Non-pigmented ciliary epithelial cell (primary cell): ENCODE measurements around the gene RIOK2.
"Not testable (repeated sequence)": the region's sequence is repeated elsewhere in the genome, so short reads cannot be mapped to it uniquely, and the experiment has no call there.

Source experiments
- DNase-seq: peaks from one replicate; pipeline ENCODE4 v3.0.0-alpha.2; 2010; ENCODE audit warnings: low read depth

The RIOK2 gene

GRCh38 chr5:97167435-97167834, 15.6 kb downstream of the RIOK2 start:
- DNase-seq: no peak

GRCh38 chr5:97165726-97166125, 17.3 kb downstream of the RIOK2 start:
- DNase-seq: no peak

- DNase-seq: no peak
These were observed 18.2 kb downstream of the RIOK2 start for GRCh38 chr5:97164846-97165245.

GRCh38 chr5:97163790-97164285, 19.2 kb downstream of the RIOK2 start:
- DNase-seq: no peak

GRCh38 chr5:97163360-97163764, 19.7 kb downstream of the RIOK2 start:
- no peak for DNase-seq

GRCh38 chr5:97162045-97162444, 21.0 kb downstream of the RIOK2 start:
- DNase-seq: peak; percentile 62

- DNase-seq: no peak
These were observed 25.4 kb downstream of the RIOK2 start for GRCh38 chr5:97157689-97158088.

- DNase-seq: no peak
These were observed 31.7 kb downstream of the RIOK2 start for GRCh38 chr5:97151370-97151769.

GRCh38 chr5:97150401-97150800, 32.6 kb downstream of the RIOK2 start:
- no peak for DNase-seq

- no peak for DNase-seq
These were observed 33.3 kb downstream of the RIOK2 start for GRCh38 chr5:97149709-97150108.

GRCh38 chr5:97148288-97148687, 34.8 kb downstream of the RIOK2 start:
- DNase-seq: no peak

GRCh38 chr5:97143704-97144103, 39.3 kb downstream of the RIOK2 start:
- DNase-seq: no peak

GRCh38 chr5:97142521-97143254, 40.4 kb downstream of the RIOK2 start, which contains the start of gene LIX1:
Gene LIX1 (minus strand): TSS chr5:97142611. CDS start chr5:97142576, 35 bp downstream.
- no peak for DNase-seq

GRCh38 chr5:97141539-97141938, 41.5 kb downstream of the RIOK2 start:
- no peak for DNase-seq

GRCh38 chr5:97141031-97141430, 42.0 kb downstream of the RIOK2 start:
- no peak for DNase-seq

GRCh38 chr5:97140250-97140649, 42.8 kb downstream of the RIOK2 start:
- not testable (repeated sequence) for DNase-seq

- DNase-seq: no peak
These were observed 46.6 kb downstream of the RIOK2 start for GRCh38 chr5:97136475-97136874.

GRCh38 chr5:97135868-97136267, 47.2 kb downstream of the RIOK2 start:
- no peak for DNase-seq

GRCh38 chr5:97134634-97135033, 48.4 kb downstream of the RIOK2 start:
- no peak for DNase-seq

GRCh38 chr5:97133101-97133500, 49.9 kb downstream of the RIOK2 start:
- no peak for DNase-seq

GRCh38 chr5:97131921-97132320, 51.1 kb downstream of the RIOK2 start:
- no peak for DNase-seq

- DNase-seq: no peak
These were observed 51.8 kb downstream of the RIOK2 start for GRCh38 chr5:97131139-97131710.

GRCh38 chr5:97127727-97128126, 55.3 kb downstream of the RIOK2 start:
- no peak for DNase-seq
